DND-41 (cell line): Measurements from ENCODE around the gene EML6.

ENCODE experiments used
- CTCF ChIP-seq: IDR thresholded peaks from 2 replicates; pipeline ENCODE4 v1.5.1; 2012; ENCODE audit warnings: borderline replicate concordance, low read length, moderate library complexity, mild to moderate bottlenecking; ENCODE audit not compliant: poor library complexity, severe bottlenecking; ENCODE audit errors: extremely low read depth
- EZH2 ChIP-seq: IDR thresholded peaks from 3 replicates; pipeline ENCODE4 v1.6.1; 2012; ENCODE audit warnings: borderline replicate concordance, low read depth, mild to moderate bottlenecking, moderate library complexity, low read length, inconsistent platforms; ENCODE audit not compliant: severe bottlenecking

DNA sequence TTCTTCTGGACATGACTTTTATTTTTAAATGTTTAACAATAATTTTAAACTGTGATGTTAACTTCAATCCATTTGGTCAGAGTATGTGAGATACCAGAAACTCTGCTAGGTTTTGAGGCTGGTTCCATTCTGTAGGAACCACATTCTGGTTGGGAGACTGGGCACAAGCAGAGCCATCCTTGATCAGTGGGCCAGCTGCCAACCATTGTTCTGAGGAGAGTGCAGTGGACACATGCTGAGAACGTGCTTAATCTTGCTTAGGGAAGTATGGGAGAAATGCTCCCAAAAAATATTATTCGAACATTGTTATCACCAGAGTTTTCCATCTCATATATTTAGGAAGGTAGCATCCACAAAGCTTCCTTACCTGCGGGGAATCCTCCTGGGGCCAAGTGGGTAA lies 171.0 kb downstream of the EML6 start:
- no peak for TF ChIP-seq EZH2
- no peak for TF ChIP-seq CTCF
